GM18526 (cell line): ENCODE measurements around the gene PDLIM4.

Experiments used
- POLR2A ChIP-seq: IDR thresholded peaks from 3 replicates; pipeline ENCODE4 v1.6.1; 2011; ENCODE audit not compliant: insufficient read length; ENCODE audit errors: extremely low read depth

Gene PDLIM4

GRCh38 chr5:132267931-132268768 is 10.7 kb downstream of the PDLIM4 start:
- TF ChIP-seq POLR2A, result no peak

GRCh38 chr5:132268769-132269551 is 11.5 kb downstream of the PDLIM4 start:
- TF ChIP-seq POLR2A, result no peak

GRCh38 chr5:132269635-132270334 is 12.3 kb downstream of the PDLIM4 start:
- no peak for TF ChIP-seq POLR2A

- no peak for TF ChIP-seq POLR2A
Measured at GRCh38 chr5:132270335-132270665, 12.8 kb downstream of the PDLIM4 start.

GRCh38 chr5:132270706-132271105 is 13.2 kb downstream of the PDLIM4 start:
- no peak for TF ChIP-seq POLR2A

DNA sequence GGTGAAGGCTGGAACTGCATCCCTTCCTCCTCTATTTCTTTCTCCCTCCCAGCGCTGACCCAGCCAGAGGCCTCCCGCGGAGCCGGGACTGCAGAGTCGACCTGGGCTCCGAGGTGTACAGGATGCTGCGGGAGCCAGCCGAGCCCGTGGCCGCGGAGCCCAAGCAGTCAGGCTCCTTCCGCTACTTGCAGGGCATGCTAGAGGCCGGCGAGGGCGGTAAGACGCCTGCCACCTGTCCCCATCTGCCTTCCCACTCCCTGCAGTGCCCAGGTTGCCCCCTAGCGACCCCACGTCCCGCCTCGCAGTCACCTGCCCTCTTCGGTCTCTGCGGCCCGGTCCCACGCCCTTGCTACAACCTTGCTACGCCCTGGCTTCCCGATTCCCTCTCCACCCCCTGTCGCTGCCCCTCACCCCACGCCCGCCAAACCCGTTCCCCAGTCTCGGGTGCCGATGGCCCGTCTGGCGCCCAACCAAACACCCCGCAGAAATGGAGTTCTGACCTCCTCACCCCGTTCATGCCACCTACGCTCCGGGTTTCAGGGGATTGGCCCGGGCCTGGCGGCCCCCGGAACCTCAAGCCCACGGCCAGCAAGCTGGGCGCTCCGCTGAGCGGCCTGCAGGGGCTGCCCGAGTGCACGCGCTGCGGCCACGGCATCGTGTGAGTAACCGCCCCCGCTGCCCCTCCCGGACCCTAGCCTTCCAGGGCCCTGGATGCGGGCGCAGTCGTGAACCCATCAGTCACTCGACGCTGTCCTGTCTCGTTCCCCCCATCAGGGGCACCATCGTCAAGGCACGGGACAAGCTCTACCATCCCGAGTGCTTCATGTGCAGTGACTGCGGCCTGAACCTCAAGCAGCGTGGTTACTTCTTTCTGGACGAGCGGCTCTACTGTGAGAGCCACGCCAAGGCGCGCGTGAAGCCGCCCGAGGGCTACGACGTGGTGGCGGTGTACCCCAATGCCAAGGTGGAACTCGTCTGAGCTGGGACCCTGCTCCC is 14.1 kb downstream of the PDLIM4 start:
- no peak for TF ChIP-seq POLR2A

DNA sequence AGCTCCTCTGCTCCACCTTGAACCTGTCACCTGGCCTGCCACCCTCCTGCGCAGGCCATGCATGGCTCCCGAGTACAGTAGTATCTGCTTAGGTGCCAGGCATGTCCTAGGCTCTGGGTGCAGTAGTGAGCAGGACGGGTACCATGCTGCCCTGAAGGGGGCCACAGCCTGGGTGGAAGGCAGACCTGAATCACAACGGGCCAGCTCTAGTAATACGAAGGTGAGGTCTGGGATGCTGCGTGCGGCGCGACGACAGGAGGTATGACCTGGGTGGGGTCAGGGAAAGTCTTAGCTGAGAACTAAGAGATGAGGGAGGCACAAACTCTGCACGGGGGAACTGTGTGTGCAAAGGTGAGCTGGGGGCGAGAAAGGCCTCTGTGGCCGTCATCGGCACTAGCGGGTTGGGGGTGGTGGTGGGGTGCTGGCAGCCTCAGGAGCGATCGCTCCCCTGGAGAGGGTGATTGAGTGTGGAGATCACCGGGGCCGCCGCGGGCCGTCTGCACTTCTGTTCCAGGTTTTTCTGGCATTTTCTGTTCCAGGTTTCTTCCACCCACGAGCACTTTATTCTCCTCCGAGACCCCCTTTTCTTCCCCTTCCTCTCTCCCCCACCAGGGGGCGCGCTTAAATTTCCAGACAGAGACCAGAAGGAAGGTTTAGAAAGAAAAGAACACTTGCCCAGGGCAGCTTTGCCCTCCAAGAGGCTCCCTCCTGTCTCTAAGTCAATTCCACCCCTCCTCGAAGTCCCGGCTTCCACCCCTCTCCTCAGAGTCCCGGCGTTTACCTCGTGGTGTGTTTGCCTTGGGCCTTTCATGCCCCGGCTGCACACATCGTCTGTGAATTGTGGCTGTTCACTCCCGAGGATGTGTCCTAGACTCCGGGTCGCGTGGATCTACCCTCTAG is 15.1 kb downstream of the PDLIM4 start:
- no peak for TF ChIP-seq POLR2A

DNA sequence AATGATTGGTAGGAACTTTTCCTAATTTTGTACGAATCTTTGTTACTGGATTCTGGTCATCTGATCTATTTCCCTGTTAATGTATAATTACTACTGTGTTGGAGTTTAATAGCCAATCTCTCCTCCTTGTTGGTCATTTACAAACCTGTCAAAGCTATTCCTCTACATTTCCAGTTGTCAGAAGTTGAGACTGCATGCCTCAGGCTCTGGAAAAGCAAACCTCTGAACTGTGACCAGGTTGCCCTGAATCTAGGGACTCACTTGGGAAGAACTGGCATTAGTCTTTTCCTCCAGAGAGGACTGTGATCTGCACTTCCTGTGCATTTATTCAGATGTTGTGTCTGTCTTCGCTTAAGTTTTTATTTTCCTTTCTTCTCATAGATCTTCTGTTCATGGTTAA is 16.1 kb downstream of the PDLIM4 start:
- no peak for TF ChIP-seq POLR2A

- no peak for TF ChIP-seq POLR2A
Measured at GRCh38 chr5:132274050-132274792, 16.7 kb downstream of the PDLIM4 start.

- TF ChIP-seq POLR2A, result no peak
Measured at GRCh38 chr5:132275367-132276220, 18.1 kb downstream of the PDLIM4 start.

DNA sequence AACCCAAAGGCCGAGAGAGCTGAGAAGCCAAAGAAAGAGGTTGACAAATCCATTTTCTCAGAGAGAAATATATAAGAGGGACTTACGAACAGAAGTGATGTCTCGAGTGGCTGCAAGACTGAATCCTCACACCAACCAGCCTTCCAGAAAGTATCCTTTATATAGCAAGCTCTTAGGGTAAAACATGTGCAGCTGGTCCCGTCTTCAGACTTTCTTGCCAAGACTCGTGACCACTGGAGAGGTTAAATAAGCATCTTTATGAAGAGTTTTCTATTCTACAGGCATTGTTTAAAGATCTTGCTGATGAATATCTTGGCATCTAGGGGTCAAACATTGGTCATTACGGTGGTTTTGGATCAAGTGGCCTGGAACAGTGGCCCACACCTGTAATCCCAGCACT is 19.8 kb downstream of the PDLIM4 start:
- TF ChIP-seq POLR2A, result no peak
